SK-N-MC (cell line): ENCODE data around the gene CNOT6L.

Experiments
- EZH2 ChIP-seq: fragments of 200-600 bp; sonication (generic); IDR thresholded peaks from one replicate; pipeline ENCODE4 v1.6.1; 2017; ENCODE audit warnings: antibody characterized with exemption
- POLR2AphosphoS5 ChIP-seq: IDR thresholded peaks from 2 replicates; pipeline ENCODE4 v1.6.1; 2012; ENCODE audit warnings: mild to moderate bottlenecking, low read depth, low read length, borderline replicate concordance

DNA sequence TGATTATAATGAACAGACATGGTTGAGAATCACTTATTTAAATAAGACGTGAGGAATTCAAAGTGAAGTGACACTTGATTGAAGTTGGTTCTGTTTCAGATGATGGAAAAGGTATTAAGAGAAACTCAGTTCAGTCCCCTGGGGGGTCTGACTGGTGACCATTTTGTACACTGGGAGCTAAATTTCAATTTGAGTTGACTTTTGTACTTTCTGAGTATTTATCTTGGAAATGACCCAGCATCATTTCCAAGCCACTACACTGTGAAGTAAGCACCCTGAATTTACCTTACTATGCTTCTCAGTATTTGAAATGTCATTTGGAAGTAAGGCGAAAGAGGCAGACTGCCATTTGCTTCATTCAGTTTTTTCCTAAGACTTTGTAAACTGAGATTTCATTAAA lies 73.4 kb downstream of the CNOT6L start:
- no peak for TF ChIP-seq EZH2
- TF ChIP-seq POLR2AphosphoS5 = no peak
